HepG2 (cell line): ENCODE measurements around the gene SNIP1. TPM values are rescaled to one million over a fixed set of nuclear protein-coding genes. Genes with fewer than 3 reads are reported as not detected.

Source experiments
- ARID4A ChIP-seq: sonication (generic); formaldehyde crosslinking; IDR thresholded peaks from 2 replicates; pipeline ENCODE4 v1.5.0; 2020; ENCODE audit warnings: mild to moderate bottlenecking, missing genetic modification reagents, borderline replicate concordance
- CHCHD3 ChIP-seq: sonication (generic); formaldehyde crosslinking; IDR thresholded peaks from 2 replicates; pipeline ENCODE4 v1.8.0; 2022; ENCODE audit warnings: mild to moderate bottlenecking, missing genetic modification reagents, moderate library complexity
- HOXA7 ChIP-seq: sonication (generic); formaldehyde crosslinking; IDR thresholded peaks from 2 replicates; pipeline ENCODE4 v1.8.1; 2022; ENCODE audit warnings: mild to moderate bottlenecking, missing genetic modification reagents, moderate library complexity
- IRF9 ChIP-seq: sonication (generic); formaldehyde crosslinking; IDR thresholded peaks from 2 replicates; pipeline ENCODE4 v1.8.0; 2022; ENCODE audit warnings: missing genetic modification reagents, mild to moderate bottlenecking, borderline replicate concordance
- LCORL ChIP-seq, 2 experiments: fragments of 450-650 bp in 1 of 2; sonication (generic) in 1 of 2; formaldehyde crosslinking in 1 of 2; IDR thresholded peaks; 2 replicates each; pipeline versions ENCODE4 v1.5.0 to v1.6.1; 2017 to 2020; ENCODE audit warnings: antibody characterized with exemption in 1 of 2, missing genetic modification reagents in 1 of 2
- MAZ ChIP-seq, 2 experiments: sonication (generic) in 1 of 2; formaldehyde crosslinking in 1 of 2; IDR thresholded peaks; 2 replicates each; pipeline versions ENCODE4 v1.5.0 to v1.6.1; 2012 to 2020; ENCODE audit warnings: low read depth in 2 of 2, mild to moderate bottlenecking in 2 of 2, borderline replicate concordance in 1 of 2, improper control_type of control experiment in 1 of 2, low read length in 1 of 2, missing genetic modification reagents in 1 of 2, moderate library complexity in 1 of 2
- MEIS2 ChIP-seq: sonication (generic); formaldehyde crosslinking; IDR thresholded peaks from 2 replicates; pipeline ENCODE4 v1.9.0; 2021; ENCODE audit warnings: mild to moderate bottlenecking, missing genetic modification reagents
- SOX13 ChIP-seq, 3 experiments: fragments of 450-650 bp in 1 of 3; sonication (generic) in 1 of 3; formaldehyde crosslinking in 1 of 3; IDR thresholded peaks in 2 of 3; conservative IDR thresholded peaks in 1 of 3; 2 replicates each; pipeline versions ENCODE4 v1.5.0 to v1.6.1; 2016 to 2020; ENCODE audit warnings: antibody characterized with exemption in 1 of 3, mild to moderate bottlenecking in 1 of 3, missing compliant biosample characterization in 1 of 3, missing genetic modification reagents in 1 of 3, moderate library complexity in 1 of 3
- SP4 ChIP-seq: sonication (generic); formaldehyde crosslinking; IDR thresholded peaks from 2 replicates; pipeline ENCODE4 v1.8.1; 2023; ENCODE audit warnings: mild to moderate bottlenecking, missing genetic modification reagents
- SSRP1 ChIP-seq: IDR thresholded peaks from 2 replicates; pipeline ENCODE4 v1.6.1; 2016; ENCODE audit warnings: control low read depth
- ZBTB10 ChIP-seq: sonication (generic); formaldehyde crosslinking; IDR thresholded peaks from 2 replicates; pipeline ENCODE4 v1.4.0; 2020; ENCODE audit warnings: missing genetic modification reagents, borderline replicate concordance
- ZNF143 ChIP-seq: sonication (generic); formaldehyde crosslinking; IDR thresholded peaks from 2 replicates; pipeline ENCODE4 v1.4.0; 2020; ENCODE audit warnings: missing genetic modification reagents
- ZNF274 ChIP-seq: sonication (generic); formaldehyde crosslinking; IDR thresholded peaks from 2 replicates; pipeline ENCODE4 v1.5.1; 2020; ENCODE audit warnings: mild to moderate bottlenecking, missing genetic modification reagents
- ZNF512B ChIP-seq: sonication (generic); formaldehyde crosslinking; IDR thresholded peaks from 2 replicates; pipeline ENCODE4 v1.5.1; 2020; ENCODE audit warnings: missing genetic modification reagents, mild to moderate bottlenecking, borderline replicate concordance
- ZNF569 ChIP-seq: sonication (generic); formaldehyde crosslinking; IDR thresholded peaks from 2 replicates; pipeline ENCODE4 v1.5.0; 2020; ENCODE audit warnings: mild to moderate bottlenecking, missing genetic modification reagents, moderate library complexity, borderline replicate concordance
- polyA plus RNA-seq, 8 experiments: library from polyadenylated mRNA; depleted of rRNA in 3 of 8; stranded (reverse) in 7 of 8; unstranded in 1 of 8; fragments of >200 nt; fragmentation: Illumina TruSeq in 4 of 8; extraction: Trizol in 4 of 8; gene quantifications; 2 replicates each; pipeline versions ENCODE4 v1.2.1 to v1.2.3, GENCODE V29; 2011 to 2016; ENCODE audit warnings: low read depth in 4 of 8, missing spikeins in 1 of 8, mixed read lengths in 1 of 8; ENCODE audit not compliant: insufficient read depth in 1 of 8
- total RNA-seq, 5 experiments: library from RNA; depleted of rRNA; stranded (reverse); fragments of >200 nt; fragmentation: Illumina TruSeq; extraction: Trizol; gene quantifications; 2 replicates each; pipeline ENCODE4 v1.2.3, GENCODE V29; 2016; ENCODE audit warnings: low read depth in 1 of 5

The SNIP1 gene
- total and polyA plus RNA-seq, 2 of the 13 experiments (the other 11 are each of a cell fraction or from before 2014, with no cell fraction given) = 5.5 to 11.2 TPM

- no peak for TF ChIP-seq ZBTB10
- peak; percentile 56 for TF ChIP-seq SP4
- no peak for TF ChIP-seq SOX13 (IDR thresholded peaks at IDR 0.05)
- TF ChIP-seq SOX13 (CRISPR knock-in tag; conservative IDR thresholded peaks at IDR 0.05 in 1 of 2, IDR thresholded peaks at IDR 0.05 in 1 of 2) = peak in 1 of 2 experiments; percentile 21; a peak in 1 of 4 replicates
- peak; percentile 54; the same call in 1 of the 2 replicates for TF ChIP-seq IRF9 (CRISPR knock-in tag)
- no peak for TF ChIP-seq HOXA7
- TF ChIP-seq LCORL (IDR thresholded peaks at IDR 0.05) = no peak
- no peak; the same call in none of the 2 replicates for TF ChIP-seq LCORL (CRISPR knock-in tag; IDR thresholded peaks at IDR 0.05)
- TF ChIP-seq ARID4A (CRISPR knock-in tag) = peak; percentile 95
- TF ChIP-seq ZNF274 (CRISPR knock-in tag) = 0 out of 2 replicates have a peak, but pooled peaks have one; percentile 48
- peak; percentile 96 for TF ChIP-seq ZNF143 (CRISPR knock-in tag)
- TF ChIP-seq ZNF569 (CRISPR knock-in tag) = no peak
- no peak for TF ChIP-seq MEIS2
- no peak for TF ChIP-seq MAZ (IDR thresholded peaks at IDR 0.05; ENCODE audit: borderline replicate concordance, low read depth, low read length)
- no peak; the same call in 1 of the 2 replicates for TF ChIP-seq MAZ (CRISPR knock-in tag; IDR thresholded peaks at IDR 0.05; ENCODE audit: low read depth)
- no peak for TF ChIP-seq CHCHD3 (CRISPR knock-in tag)
- TF ChIP-seq ZNF512B (CRISPR knock-in tag) = no peak
- no peak for TF ChIP-seq SSRP1 (CRISPR knock-in tag)
Observed at GRCh38 chr1:37553927-37554808, at the start of gene SNIP1 (continued).
